H1 (cell line): ENCODE data around the gene UROD. TPM values are rescaled to one million over a fixed set of nuclear protein-coding genes. Genes with fewer than 3 reads are reported as not detected.

Source experiments
- CTCF ChIA-PET: fragments of 300-600 bp; sonication (Branson Sonifier 250); formaldehyde crosslinking; loops from one replicate; lab custom pipeline; 2021; ENCODE audit not compliant: partially characterized antibody; lab: Charles Lee
- POLR2A ChIA-PET: fragments of 300-600 bp; sonication (Branson Sonifier 250); formaldehyde crosslinking; loops from one replicate; lab custom pipeline; 2021; ENCODE audit warnings: inconsistent platforms; ENCODE audit not compliant: partially characterized antibody; lab: Charles Lee
- DNase-seq, 2 experiments: peaks; one replicate each; pipeline versions ENCODE4 v3.0.0 to v3.0.0-alpha.2; 2010 to 2022; ENCODE audit warnings: low spot score in 2 of 2, low read depth in 1 of 2, mixed read lengths in 1 of 2
- FAIRE-seq: peaks from 2 replicates; lab custom pipeline; 2011; peaks lifted over from hg19 to GRCh38; lab: Jason Lieb, UNC
- H2AFZ ChIP-seq: 2 replicates; pipeline ENCODE4 v1.8.1; 2012; ENCODE audit warnings: low read length, inconsistent platforms
- H2AK5ac ChIP-seq: 2 replicates; pipeline ENCODE4 v1.6.1; 2013; ENCODE audit warnings: low read depth, low read length
- H2BK120ac ChIP-seq: replicated peaks from 2 replicates; pipeline ENCODE3; 2013; ENCODE audit warnings: low read depth, low read length, inconsistent platforms
- H2BK12ac ChIP-seq: 2 replicates; pipeline ENCODE4 v1.6.1; 2013; ENCODE audit warnings: low read depth, low read length
- H2BK15ac ChIP-seq: 2 replicates; pipeline ENCODE4 v1.6.1; 2013; ENCODE audit warnings: low read length
- H2BK20ac ChIP-seq: 2 replicates; pipeline ENCODE4 v1.6.1; 2013; ENCODE audit warnings: low read length
- H2BK5ac ChIP-seq: 2 replicates; pipeline ENCODE4 v1.6.1; 2013; ENCODE audit warnings: low read depth, low read length
- H3K14ac ChIP-seq: 2 replicates; pipeline ENCODE4 v1.6.1; 2013; ENCODE audit warnings: inconsistent platforms; ENCODE audit not compliant: insufficient read length
- H3K18ac ChIP-seq: 2 replicates; pipeline ENCODE4 v1.6.1; 2013; ENCODE audit warnings: low read length; ENCODE audit errors: extremely low read depth
- H3K23ac ChIP-seq: 2 replicates; pipeline ENCODE4 v1.6.1; 2013; ENCODE audit warnings: inconsistent platforms; ENCODE audit not compliant: insufficient read length
- H3K23me2 ChIP-seq: 2 replicates; pipeline ENCODE4 v1.6.1; 2013; ENCODE audit warnings: low read depth, low read length
- H3K27ac ChIP-seq: 2 replicates; pipeline ENCODE4 v1.6.1; 2011; ENCODE audit warnings: low read depth, low read length, inconsistent platforms
- H3K27me3 ChIP-seq, 4 experiments: replicated peaks in 1 of 4; 1 replicate in 1 of 4; 2 replicates in 3 of 4; pipeline versions ENCODE4 v1.6.1 to v1.8.1; 2011 to 2013; ENCODE audit warnings: low read length in 3 of 4, mild to moderate bottlenecking in 3 of 4, inconsistent platforms in 2 of 4, mixed read lengths in 2 of 4, moderate library complexity in 1 of 4; ENCODE audit not compliant: control insufficient read depth in 3 of 4, insufficient read depth in 3 of 4; ENCODE audit errors: extremely low read depth in 1 of 4
- H3K36me3 ChIP-seq, 4 experiments: 2 replicates each; pipeline versions ENCODE4 v1.6.1 to v1.8.1; 2011 to 2013; ENCODE audit warnings: mild to moderate bottlenecking in 4 of 4, low read length in 3 of 4, moderate library complexity in 2 of 4, control low read depth in 1 of 4, inconsistent platforms in 1 of 4; ENCODE audit not compliant: insufficient read depth in 4 of 4, control insufficient read depth in 2 of 4
- H3K4ac ChIP-seq: replicated peaks from 2 replicates; pipeline ENCODE3; 2013; ENCODE audit warnings: low read length, low read depth, mixed read lengths, inconsistent platforms; ENCODE audit not compliant: insufficient read length
- H3K4me1 ChIP-seq, 4 experiments: replicated peaks in 1 of 4; 1 replicate in 1 of 4; 2 replicates in 3 of 4; pipeline versions ENCODE4 v1.6.1 to v1.8.1; 2011 to 2013; ENCODE audit warnings: low read length in 3 of 4, inconsistent platforms in 2 of 4, mixed read lengths in 1 of 4; ENCODE audit not compliant: insufficient read depth in 4 of 4, control insufficient read depth in 3 of 4
- H3K4me2 ChIP-seq, 2 experiments: 2 replicates each; pipeline versions ENCODE4 v1.6.1 to v1.8.1; 2011 to 2013; ENCODE audit warnings: low read depth in 2 of 2, low read length in 2 of 2, control low read depth in 1 of 2, inconsistent platforms in 1 of 2, mild to moderate bottlenecking in 1 of 2; ENCODE audit not compliant: insufficient read depth in 1 of 2
- H3K4me3 ChIP-seq, 4 experiments: fragments of 200-600, 300-600 bp in 1 of 4; sonication (generic), shearing (Covaris generic), sonication (Bioruptor Twin) in 1 of 4; 2 replicates each; pipeline versions ENCODE4 v1.5.1 to v1.8.1; 2011 to 2016; ENCODE audit warnings: low read length in 4 of 4, low read depth in 3 of 4, control low read depth in 2 of 4, inconsistent platforms in 2 of 4, mild to moderate bottlenecking in 2 of 4, mixed read lengths in 1 of 4, moderate library complexity in 1 of 4; ENCODE audit not compliant: insufficient read depth in 2 of 4; ENCODE audit errors: extremely low read depth in 1 of 4
- H3K56ac ChIP-seq: replicated peaks from 2 replicates; pipeline ENCODE3; 2013; ENCODE audit warnings: low read depth, mild to moderate bottlenecking, mixed read lengths, low read length, inconsistent platforms; ENCODE audit not compliant: insufficient read length
- H3K79me1 ChIP-seq: 2 replicates; pipeline ENCODE4 v1.6.1; 2013; ENCODE audit warnings: low read depth, low read length, control low read depth
- H3K79me2 ChIP-seq, 2 experiments: 2 replicates each; pipeline versions ENCODE4 v1.6.1 to v1.8.1; 2012 to 2013; ENCODE audit warnings: low read length in 2 of 2, mild to moderate bottlenecking in 2 of 2, inconsistent platforms in 1 of 2; ENCODE audit not compliant: insufficient read depth in 2 of 2, control insufficient read depth in 1 of 2
- H3K9ac ChIP-seq, 4 experiments: replicated peaks in 1 of 4; 1 replicate in 1 of 4; 2 replicates in 3 of 4; pipeline versions ENCODE4 v1.6.1 to v1.8.1; 2011 to 2013; ENCODE audit warnings: low read depth in 3 of 4, low read length in 3 of 4, control low read depth in 2 of 4, mild to moderate bottlenecking in 2 of 4, moderate library complexity in 2 of 4, inconsistent platforms in 1 of 4; ENCODE audit errors: extremely low read depth in 1 of 4
- H3K9me3 ChIP-seq, 2 experiments: 2 replicates each; pipeline versions ENCODE4 v1.6.1 to v1.8.1; 2012 to 2013; ENCODE audit warnings: mild to moderate bottlenecking in 2 of 2, moderate library complexity in 2 of 2, control low read depth in 1 of 2, inconsistent platforms in 1 of 2, low read depth in 1 of 2, low read length in 1 of 2, mixed read lengths in 1 of 2; ENCODE audit not compliant: insufficient read depth in 2 of 2
- H4K20me1 ChIP-seq, 2 experiments: replicated peaks in 1 of 2; 2 replicates each; pipeline versions ENCODE3 to v1.8.1; 2011 to 2013; ENCODE audit warnings: inconsistent platforms in 2 of 2, low read length in 2 of 2, mild to moderate bottlenecking in 1 of 2; ENCODE audit not compliant: insufficient read depth in 2 of 2, control insufficient read depth in 1 of 2
- H4K5ac ChIP-seq: 2 replicates; pipeline ENCODE4 v1.6.1; 2013; ENCODE audit warnings: low read length, low read depth, mixed read lengths, inconsistent platforms; ENCODE audit not compliant: insufficient read length
- H4K8ac ChIP-seq: 2 replicates; pipeline ENCODE4 v1.8.0; 2013; ENCODE audit warnings: mild to moderate bottlenecking, moderate library complexity, low read length, inconsistent platforms; ENCODE audit not compliant: insufficient read depth; ENCODE audit errors: extremely low read depth
- H4K91ac ChIP-seq: replicated peaks from 2 replicates; pipeline ENCODE3; 2013; ENCODE audit warnings: low read length, mixed read lengths, inconsistent platforms; ENCODE audit not compliant: insufficient read length
- EP300 ChIP-seq, 2 experiments: IDR thresholded peaks; 1 replicate in 1 of 2; 2 replicates in 1 of 2; pipeline ENCODE4 v1.6.1; 2011 to 2012; ENCODE audit warnings: low read depth in 2 of 2, low read length in 2 of 2, mild to moderate bottlenecking in 2 of 2, borderline replicate concordance in 1 of 2, inconsistent platforms in 1 of 2, moderate library complexity in 1 of 2
- FOSL1 ChIP-seq: IDR thresholded peaks from 2 replicates; pipeline ENCODE4 v1.6.1; 2011; ENCODE audit warnings: mild to moderate bottlenecking, low read depth, low read length, moderate library complexity; ENCODE audit not compliant: insufficient read depth
- MAFK ChIP-seq: IDR thresholded peaks from 2 replicates; pipeline ENCODE4 v1.6.1; 2012; ENCODE audit warnings: low read depth, mild to moderate bottlenecking, improper control_type of control experiment, low read length
- POLR2AphosphoS5 ChIP-seq: IDR thresholded peaks from 2 replicates; pipeline ENCODE4 v1.6.1; 2011; ENCODE audit warnings: low read depth, low read length
- POU5F1 ChIP-seq: IDR thresholded peaks from 2 replicates; pipeline ENCODE4 v1.6.1; 2011; ENCODE audit warnings: low read depth, mild to moderate bottlenecking, low read length, moderate library complexity
- RBBP5 ChIP-seq: IDR thresholded peaks from 2 replicates; pipeline ENCODE4 v1.7.1; 2012; ENCODE audit warnings: low read depth, mild to moderate bottlenecking, inconsistent platforms, low read length, moderate library complexity, borderline replicate concordance
- RNF2 ChIP-seq: fragments of 200-900, 300-1000 bp; sonication (generic); IDR thresholded peaks from 2 replicates; pipeline ENCODE4 v1.7.1; 2016; ENCODE audit warnings: borderline replicate concordance, low read depth, mild to moderate bottlenecking, antibody characterized with exemption, low read length; ENCODE audit not compliant: poor library complexity, severe bottlenecking; ENCODE audit errors: missing control alignments
- SIRT6 ChIP-seq: IDR thresholded peaks from one replicate; pipeline ENCODE4 v1.7.1; 2012; ENCODE audit warnings: low read length, inconsistent platforms
- SIX5 ChIP-seq: IDR thresholded peaks from 2 replicates; pipeline ENCODE4 v1.6.1; 2011; ENCODE audit warnings: mild to moderate bottlenecking, low read depth, low read length
- SUZ12 ChIP-seq: fragments of 200-600 bp; sonication (generic); IDR thresholded peaks from 2 replicates; pipeline ENCODE4 v1.6.1; 2012; ENCODE audit warnings: mild to moderate bottlenecking, inconsistent platforms, low read length, moderate library complexity, mixed read lengths
- TEAD4 ChIP-seq: IDR thresholded peaks from 2 replicates; pipeline ENCODE4 v1.6.1; 2012; ENCODE audit warnings: low read depth, low read length, inconsistent platforms, mixed read lengths
- WGBS, 2 experiments: shearing (Covaris generic) in 1 of 2; methylation state at CpG; one replicate each; pipeline versions ENCODE4 v1.1.6 to v1.1.7; 2013 to 2015; ENCODE audit warnings: low lambda C conversion rate in 2 of 2, mixed read lengths in 2 of 2, inconsistent platforms in 1 of 2, low coverage in 1 of 2, missing lambda C conversion rate in 1 of 2; ENCODE audit not compliant: insufficient replicate concordance in 2 of 2, insufficient coverage in 1 of 2, insufficient read length in 1 of 2; ENCODE audit errors: extremely low coverage in 1 of 2, missing lambda C conversion rate in 1 of 2; 5-methylcytosine and 5-hydroxymethylcytosine counted together
- polyA plus RNA-seq, 7 experiments: library from polyadenylated mRNA; depleted of rRNA in 3 of 7; stranded (reverse) in 5 of 7; unstranded in 2 of 7; fragments of >200 nt in 5 of 7; fragments of 200-250 nt in 2 of 7; gene quantifications; 1 replicate in 5 of 7; 2 replicates in 1 of 7; 4 replicates in 1 of 7; pipeline versions ENCODE4 v1.2.1 to v1.2.3, GENCODE V29; 2011 to 2013; ENCODE audit warnings: missing spikeins in 2 of 7, mixed read lengths in 2 of 7
- total RNA-seq: library from RNA; stranded (reverse); fragmentation: NEBNext Ultra II Directional; extraction: Animal tissue kit (Norgen Biotek cat#: 25700); gene quantifications from 2 replicates; pipeline ENCODE4 v1.2.1, GENCODE V29; 2021
- TF ChIP-seq, protein P1 (sequence below): IDR thresholded peaks from 2 replicates; pipeline ENCODE4 v1.6.1; 2012; ENCODE audit warnings: inconsistent platforms

Gene UROD
- total and polyA plus RNA-seq, 2 of the 8 experiments (the other 6 are each of a cell fraction or from before 2014, with no cell fraction given) = 86.6 to 220 TPM

DNA sequence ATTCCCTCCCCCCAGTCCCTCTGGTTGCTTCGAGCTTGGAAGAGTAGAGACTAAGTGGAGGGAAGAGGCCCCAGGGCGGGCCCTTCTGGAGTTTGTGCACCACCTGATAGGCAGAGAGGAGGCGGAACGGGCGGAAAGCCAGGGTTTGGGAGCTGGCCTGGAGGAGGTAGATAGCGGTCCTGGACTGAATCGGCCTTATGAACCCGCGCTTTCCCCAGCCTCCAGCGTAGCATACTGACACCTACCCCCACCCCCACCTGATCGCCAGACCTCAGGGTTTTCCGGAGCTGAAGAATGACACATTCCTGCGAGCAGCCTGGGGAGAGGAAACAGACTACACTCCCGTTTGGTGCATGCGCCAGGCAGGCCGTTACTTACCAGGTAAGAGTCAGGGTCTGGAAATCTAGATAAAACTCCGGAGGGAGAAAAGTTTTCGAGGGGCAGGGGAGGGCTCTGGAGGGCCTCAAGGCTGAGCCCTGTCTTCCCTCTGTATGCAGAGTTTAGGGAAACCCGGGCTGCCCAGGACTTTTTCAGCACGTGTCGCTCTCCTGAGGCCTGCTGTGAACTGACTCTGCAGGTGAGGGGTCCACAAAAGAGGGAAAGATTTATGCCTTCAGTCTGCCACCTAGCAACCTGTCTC, 705 bp downstream of the UROD start:
- Histone ChIP-seq H3K14ac (no peak overlapping the region), H2AFZ (peak overlapping the region; percentile 60), H4K8ac (peak overlapping the region; percentile 0), H2BK20ac (no peak overlapping the region), H3K9ac (peak overlapping the region; percentile 0 to 51 (median 45); a peak in 5 of 7 replicates), H4K20me1 (peaks cover 0 to 7% of the 10 kb centered on the region in 2 experiments), H3K79me1 (no peaks in the 10 kb centered on the region), H3K36me3 (peaks cover 0 to 11% (median 3%) of the 10 kb centered on the region in 4 experiments; a peak in 3 of 8 replicates), H3K4me2 (peak overlapping the region; percentile 79 to 83), H3K56ac (no peak overlapping the region), H2BK12ac (no peak overlapping the region; the same call in 1 of the 2 replicates), H3K23me2 (peaks cover 10% of the 10 kb centered on the region), H2BK5ac (no peak overlapping the region), H3K4me3 (peak overlapping the region; percentile 58 to 89 (median 68)), H3K9me3 (no peaks in the 10 kb centered on the region), H3K4ac (no peak overlapping the region), H2AK5ac (no peak overlapping the region), H4K5ac (no peak overlapping the region), H2BK120ac (no peak overlapping the region), H3K27me3 (no peaks in the 10 kb centered on the region), H2BK15ac (no peak overlapping the region), H3K27ac (no peak overlapping the region), H3K4me1 (peaks cover 5 to 10% (median 6%) of the 10 kb centered on the region in 4 experiments; a peak in 6 of 7 replicates), H3K23ac (no peak overlapping the region), H3K18ac (no peak overlapping the region), H4K91ac (no peak overlapping the region), H3K79me2 (no peaks in the 10 kb centered on the region; a peak in 1 of 4 replicates)
- no peak for FAIRE-seq
- ChIA-PET POLR2A (interaction anchor here (0.5 to 3.8 kb wide), 28 partner anchors 10 to 542 kb away, joined by 3 to 31 read pairs (median 4); partner anchors contain the start of genes CCDC163, EIF2B3, HPDL and MMACHC), CTCF (interaction anchor here (0.6 to 15.4 kb wide), 14 partner anchors 18 to 480 kb away, joined by 3 to 424 read pairs (median 9); partner anchors contain the start of gene TESK2)
- WGBS, 2 experiments = 17% methylated on average over 19 of the region's 21 CpGs; no CpG with 5 or more reads in 1 of the 2 experiments
- DNase-seq = peak in 1 of 2 experiments; percentile 58
- TF ChIP-seq, protein P1, sequence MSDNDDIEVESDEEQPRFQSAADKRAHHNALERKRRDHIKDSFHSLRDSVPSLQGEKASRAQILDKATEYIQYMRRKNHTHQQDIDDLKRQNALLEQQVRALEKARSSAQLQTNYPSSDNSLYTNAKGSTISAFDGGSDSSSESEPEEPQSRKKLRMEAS = peak; percentile 51
- TF ChIP-seq SIRT6 (no peak), SIX5 (no peak), SUZ12 (no peak), POU5F1 (no peak), EP300 (IDR thresholded peaks at IDR 0.05; ENCODE audit: borderline replicate concordance in 1 of 2, low read depth in 2 of 2, low read length in 2 of 2) (no peak), RNF2 (no peak), RBBP5 (no peak), POLR2AphosphoS5 (no peak), FOSL1 (no peak), MAFK (no peak), TEAD4 (peak; percentile 52; the same call in 1 of the 2 replicates)
